GM19023 (cell line): ENCODE data around the gene KLF13.

Experiments
- ATAC-seq: cut with Tn5 transposase; IDR thresholded peaks from one replicate; pipeline ENCODE4 v1.9.1; 2021; ENCODE audit warnings: mild to moderate bottlenecking, moderate library complexity; ENCODE audit not compliant: unreplicated experiment

The KLF13 gene

GRCh38 chr15:31330836-31331235 is 4.2 kb downstream of the KLF13 start:
- no peak for ATAC-seq

GRCh38 chr15:31331389-31331788 is 4.8 kb downstream of the KLF13 start:
- no peak for ATAC-seq

DNA sequence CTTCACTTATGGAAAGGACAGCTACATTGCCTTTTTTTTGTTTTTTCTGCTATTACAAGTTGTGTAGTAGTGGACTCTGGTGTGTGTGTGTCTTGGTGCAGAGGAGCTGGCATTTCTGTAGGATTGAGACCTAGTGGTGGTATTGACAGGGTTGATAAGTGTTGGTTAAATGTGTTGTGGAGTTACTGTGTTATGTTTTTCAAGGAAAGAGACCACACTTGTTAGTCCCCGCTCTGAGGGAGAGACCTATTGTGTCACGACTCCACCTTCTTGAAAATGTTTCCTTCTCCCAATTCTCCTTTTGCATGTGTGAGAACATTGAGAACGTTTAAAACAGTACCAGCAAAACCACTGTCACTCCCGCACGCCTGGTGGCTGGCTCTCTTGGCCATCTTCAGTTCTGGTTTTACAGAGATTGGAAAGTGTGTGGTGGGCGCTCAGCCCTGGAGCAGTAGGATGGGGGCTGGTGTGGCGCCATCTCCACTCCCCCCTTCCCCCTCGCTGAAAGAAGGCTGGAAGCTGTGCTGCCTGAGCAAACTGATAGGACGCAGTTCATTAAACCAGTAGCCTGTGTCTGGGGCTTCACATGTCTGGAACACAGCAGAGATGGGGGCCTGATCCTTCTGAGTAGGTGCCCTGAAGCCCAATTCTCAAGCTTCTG is 5.5 kb downstream of the KLF13 start:
- no peak for ATAC-seq

DNA sequence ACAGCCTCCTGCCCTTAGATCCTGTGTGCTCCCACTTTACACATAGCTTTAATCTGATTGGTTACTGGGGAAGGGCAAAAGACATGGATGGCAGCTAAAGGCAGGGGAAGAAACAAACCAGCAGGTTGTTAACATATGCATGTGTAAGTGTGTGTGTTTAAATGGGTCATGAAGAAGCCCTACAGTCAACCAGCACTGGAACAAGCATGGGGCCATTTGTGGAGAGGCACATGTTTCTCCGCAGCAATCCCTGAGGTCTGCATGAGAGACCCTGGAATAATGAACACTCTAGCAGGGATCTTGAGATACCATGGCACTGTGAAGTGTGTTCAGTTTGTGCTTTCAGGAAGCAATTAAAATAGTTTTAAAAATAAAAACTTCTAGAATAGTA is 6.0 kb downstream of the KLF13 start:
- ATAC-seq: no peak

- no peak for ATAC-seq
Measured at GRCh38 chr15:31333119-31333518, 6.5 kb downstream of the KLF13 start.

DNA sequence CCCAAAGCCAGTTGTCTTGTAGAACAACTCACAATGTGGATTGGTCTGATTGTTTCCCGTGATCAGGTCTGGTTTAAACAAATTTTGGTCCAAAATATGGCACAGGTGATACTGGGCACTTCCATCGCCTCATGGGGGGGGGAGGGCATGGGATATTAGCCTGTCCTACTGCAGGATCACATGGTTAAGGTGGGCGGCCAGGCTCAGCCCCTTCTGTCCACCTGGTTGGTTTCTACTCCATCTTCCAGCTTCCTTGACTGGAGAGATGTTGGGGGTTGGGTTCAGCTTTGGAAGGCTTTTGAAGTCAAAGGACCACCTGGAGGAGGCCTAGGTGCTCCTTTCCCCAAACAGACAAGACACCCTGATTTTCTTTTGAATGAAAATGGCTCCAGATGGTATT is 7.2 kb downstream of the KLF13 start:
- ATAC-seq: no peak

DNA sequence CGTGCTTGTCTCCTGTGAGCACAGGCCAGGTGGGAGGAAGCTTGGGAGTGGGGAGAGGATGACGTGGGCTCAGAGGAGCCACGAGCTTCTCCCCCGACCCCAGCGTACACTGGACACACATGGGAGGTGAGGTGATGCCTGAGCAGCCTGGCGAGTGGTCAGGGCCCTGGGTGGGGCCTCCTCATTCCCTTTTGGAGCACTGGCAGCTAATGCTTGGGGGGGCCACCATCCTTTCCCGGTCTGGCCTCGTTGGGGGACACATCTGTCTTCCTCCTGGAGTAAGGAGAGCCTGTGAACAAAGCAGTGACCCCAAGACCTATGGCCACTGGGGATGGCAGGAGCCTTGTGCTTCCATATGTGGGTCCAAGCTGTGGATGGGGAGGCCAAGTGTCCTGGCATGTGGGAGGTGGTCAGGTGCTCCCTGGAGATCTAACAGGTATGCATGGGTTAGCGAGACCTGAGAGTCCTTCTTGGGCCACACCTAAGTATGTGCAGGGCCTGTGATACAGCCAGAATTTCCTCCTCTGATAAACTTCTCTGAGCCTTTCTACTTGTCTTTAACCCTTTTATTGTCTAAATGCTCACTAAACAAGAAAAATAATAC is 9.5 kb downstream of the KLF13 start:
- ATAC-seq: no peak

- no peak for ATAC-seq
Measured at GRCh38 chr15:31336593-31337295, 10.1 kb downstream of the KLF13 start.

DNA sequence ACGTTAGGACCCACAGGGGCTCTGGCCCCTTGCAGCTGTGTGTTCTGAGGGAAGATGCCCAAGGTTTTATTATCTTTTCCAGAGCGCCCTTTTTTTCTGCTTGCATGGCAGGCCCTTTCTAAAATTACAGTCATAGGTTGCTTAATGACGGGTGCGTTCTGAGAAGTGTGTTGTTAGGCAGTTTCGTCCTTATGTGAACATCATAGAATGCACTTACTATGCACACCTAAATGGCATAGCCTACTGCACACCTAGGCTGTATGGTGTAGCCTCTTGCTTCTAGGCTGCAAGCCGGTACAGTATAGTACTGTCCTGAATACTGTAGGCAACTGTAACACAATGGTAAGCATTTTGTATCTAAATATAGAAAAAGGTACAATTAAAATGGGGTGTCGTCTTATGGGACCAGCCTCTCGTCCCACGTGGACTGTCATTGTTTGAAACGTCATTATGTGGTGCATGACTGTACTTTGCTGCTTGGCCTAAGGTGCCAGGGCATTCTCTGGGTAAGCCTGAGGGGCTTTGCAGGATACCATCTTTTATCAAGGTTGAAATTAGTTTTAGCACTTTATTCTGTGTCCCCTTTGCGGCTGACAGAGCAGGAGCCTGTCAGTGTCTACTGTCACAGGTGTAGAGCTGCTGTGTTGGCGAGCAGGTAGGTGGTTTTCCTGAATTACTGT is 10.9 kb downstream of the KLF13 start:
- ATAC-seq: no peak

DNA sequence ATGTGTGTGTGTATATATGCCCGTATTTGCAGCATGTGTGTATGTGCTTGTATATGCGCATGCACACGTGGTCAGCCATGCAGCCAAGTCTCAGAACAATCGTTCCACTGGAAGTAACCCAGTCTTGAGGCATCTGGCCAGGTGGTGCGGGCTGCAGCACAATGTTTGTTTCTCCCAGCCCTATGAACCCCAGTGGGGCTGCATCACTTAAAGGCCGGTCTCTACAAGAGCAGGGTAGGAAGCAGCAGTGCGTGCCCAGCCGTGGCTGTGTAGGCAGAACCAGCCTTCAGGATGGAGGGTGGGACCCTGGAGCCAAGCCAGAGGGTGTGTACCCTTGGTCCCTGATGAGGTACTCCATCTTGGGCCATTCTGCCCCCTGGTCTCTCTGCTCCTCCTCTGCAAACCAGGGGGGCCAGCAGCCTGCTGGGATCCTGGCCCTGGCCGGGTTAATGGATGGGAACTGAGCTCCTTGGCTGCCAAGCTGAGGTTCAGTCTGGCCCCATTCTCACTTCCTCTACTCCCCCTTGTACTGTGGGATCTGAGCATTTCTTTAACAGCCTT is 11.8 kb downstream of the KLF13 start:
- ATAC-seq: peak; percentile 44

DNA sequence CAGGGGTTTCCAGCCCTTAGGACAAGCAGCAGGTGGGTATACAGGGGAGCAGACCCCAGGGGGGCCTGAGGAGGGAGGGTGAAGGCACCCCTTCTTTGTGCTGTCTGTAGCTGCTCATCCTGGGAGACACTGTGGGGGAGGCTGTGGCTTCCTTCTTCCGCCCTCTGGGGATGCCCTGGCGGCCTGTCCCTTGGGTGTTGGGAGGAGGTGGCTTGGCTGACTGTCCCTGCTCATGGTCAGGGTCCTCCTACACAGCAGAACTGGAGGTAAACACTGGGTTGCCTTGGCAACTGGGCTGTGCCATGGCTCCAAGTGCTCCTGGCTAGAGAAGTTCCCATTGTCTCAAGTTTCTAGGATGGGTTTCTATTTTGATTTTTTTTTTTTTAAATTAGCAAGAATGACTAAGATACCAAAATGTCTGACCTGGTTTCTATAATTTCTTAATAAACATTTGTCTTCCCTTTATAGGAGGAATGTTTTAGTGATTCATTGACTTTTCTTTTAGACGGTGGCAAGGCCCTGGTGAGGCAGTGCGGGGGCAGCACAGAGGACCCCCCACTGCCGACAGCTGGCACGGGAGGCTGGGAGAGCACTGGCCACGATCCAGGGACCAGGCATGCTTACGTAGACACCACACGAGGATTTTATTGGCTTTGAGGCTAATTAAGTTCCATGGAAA is 12.4 kb downstream of the KLF13 start:
- peak; percentile 55 for ATAC-seq

- no peak for ATAC-seq
Measured at GRCh38 chr15:31339558-31339895, 12.9 kb downstream of the KLF13 start.

DNA sequence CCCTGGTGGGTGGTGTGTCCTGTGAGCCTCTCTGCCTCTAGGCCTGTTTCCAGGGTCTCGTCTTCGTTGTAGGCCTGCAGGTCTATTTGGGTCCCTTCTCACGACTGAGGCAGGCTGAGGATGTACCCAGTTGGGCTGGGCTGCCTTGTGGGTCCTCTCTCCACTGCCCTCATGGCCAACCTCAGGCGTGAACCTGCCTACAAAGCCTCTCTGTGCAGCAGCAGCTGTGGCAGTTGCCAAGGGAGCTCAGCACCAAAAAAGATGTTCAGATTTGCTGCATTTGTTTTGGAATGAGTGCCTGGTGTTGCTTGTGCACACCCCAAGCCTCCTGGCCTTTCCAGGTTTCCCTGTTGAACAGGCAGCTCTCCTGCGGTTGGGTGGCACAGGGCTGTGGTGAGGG is 13.4 kb downstream of the KLF13 start:
- ATAC-seq: no peak

GRCh38 chr15:31340592-31340991 is 14.0 kb downstream of the KLF13 start:
- no peak for ATAC-seq

GRCh38 chr15:31341071-31341470 is 14.4 kb downstream of the KLF13 start:
- no peak for ATAC-seq

DNA sequence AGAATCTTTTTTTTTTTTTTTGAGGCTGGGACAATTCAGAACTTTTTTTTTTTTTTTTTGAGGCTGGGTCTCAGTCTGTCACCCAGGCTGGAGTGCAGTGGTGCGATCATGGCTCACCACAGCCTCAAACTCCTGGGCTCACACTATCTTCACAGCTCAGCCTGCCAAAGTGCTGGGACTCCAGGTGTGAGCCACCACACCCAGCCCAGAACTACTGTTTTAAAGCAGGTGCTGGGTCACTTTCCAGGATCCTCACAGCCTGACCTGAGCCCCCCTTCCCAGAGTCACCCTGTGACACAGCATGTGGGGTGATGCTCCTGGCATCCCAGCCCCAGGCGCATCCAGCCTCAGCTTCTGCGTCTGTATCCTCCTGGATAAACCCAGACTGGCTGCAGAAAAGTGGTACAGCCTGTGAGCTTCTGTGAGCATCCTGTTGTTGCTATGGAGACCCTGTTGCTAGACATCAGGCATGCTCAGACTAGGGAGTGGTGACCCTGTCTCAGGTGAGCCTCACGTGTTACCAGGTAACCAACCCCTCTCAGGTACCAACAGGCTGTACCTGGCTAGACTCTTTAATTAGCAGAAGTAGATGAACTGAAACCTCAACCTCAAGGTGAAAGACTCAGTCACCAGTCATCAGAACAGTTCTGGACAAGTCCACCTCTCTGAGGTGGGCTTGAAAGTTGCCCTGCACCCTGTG is 15.0 kb downstream of the KLF13 start:
- no peak for ATAC-seq

- ATAC-seq: no peak
Measured at GRCh38 chr15:31342381-31342780, 15.7 kb downstream of the KLF13 start.

DNA sequence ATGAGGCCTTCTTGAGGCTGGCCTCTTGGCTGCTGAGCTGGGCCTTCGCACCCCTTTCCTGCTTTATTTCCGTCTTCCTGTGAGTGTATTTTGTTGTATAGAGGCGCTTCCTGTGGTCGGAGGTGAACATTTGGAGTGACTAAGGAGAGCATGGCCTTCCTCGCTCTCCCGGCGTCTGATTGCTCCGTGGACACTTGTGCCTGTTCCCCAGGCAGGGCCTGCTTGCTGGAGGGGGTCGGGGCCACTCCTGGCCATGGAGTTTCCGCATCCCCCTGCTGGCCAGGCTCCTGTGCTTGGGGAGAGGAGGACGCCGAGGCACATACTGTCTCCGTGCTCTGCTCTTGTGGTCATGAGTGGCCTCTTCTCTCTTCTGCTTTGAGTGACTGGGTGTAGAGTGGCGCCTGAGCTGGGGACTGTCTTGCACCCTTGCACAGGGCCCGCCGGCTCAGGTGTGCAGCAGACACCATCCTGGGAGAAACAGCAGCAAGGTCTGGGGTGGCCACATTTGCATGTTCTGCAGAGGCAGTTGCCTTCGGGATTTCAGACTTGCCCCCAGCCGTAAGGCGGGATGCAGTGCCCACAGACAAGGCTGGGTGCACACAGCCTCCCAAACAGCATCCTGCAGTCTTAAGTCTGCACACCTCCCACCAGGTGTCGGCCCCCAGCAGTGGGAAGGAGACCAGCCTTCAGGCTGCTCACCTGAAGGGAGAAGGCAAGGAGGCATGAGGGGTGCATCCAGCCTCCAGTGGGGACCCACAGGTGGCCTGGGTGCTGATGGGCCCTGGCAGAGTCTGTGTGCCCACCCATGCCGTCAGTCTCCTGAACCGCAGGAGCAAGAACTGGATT is 16.4 kb downstream of the KLF13 start:
- ATAC-seq: no peak

- no peak for ATAC-seq
Measured at GRCh38 chr15:31343831-31344230, 17.2 kb downstream of the KLF13 start.

- ATAC-seq: no peak
Measured at GRCh38 chr15:31344266-31344665, 17.6 kb downstream of the KLF13 start.
